ENCODE results near the gene GLUL. TPM values are rescaled to one million over a fixed set of nuclear protein-coding genes. Genes with fewer than 3 reads are reported as not detected.

GLUL gene
- 36.8 and 37.8 TPM in 2 replicates for total RNA-seq

DNA sequence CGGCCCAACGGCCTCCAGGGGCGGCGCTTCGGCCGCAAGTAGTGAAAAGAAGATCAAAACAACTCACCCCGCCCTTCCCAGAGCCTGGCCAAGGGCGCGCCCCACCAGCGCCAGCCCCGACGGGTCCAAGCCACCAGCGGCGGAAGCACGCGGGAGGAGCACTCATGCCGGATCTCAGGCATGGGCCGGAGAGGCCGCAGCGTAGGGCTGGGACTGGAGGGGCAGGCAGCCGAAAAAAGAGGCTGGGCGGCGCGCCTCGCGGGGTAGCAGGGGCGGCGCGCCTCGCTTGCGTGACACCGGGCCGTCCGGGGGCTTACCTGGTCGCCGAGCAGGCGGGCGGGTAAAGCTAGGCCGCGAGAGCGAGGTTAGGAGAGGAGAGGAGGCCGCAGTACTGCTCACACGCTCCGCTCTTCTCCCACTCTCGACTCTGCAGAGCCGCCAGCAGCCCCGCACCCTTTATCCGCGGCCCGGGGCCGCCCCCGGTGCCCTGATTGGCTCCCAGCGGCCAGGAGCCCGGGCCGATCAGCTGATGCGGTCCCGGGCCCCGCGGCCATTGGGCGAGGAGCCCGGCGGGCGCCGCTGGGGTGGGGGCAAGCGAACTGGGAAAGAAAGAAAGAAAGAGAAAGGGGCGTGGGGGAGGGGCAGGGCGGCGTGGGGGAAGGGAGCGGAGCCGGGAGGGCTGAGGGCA is at the start of gene GLUL:
Gene GLUL, minus strand, starts transcription at position 429 of the 688 bp plus-strand sequence. CDS start 3,053 bp downstream, outside the sequence.
- Mint-ChIP-seq H3K4me3 (peak within 1 kb of the TSS; percentile 96), H3K9me3 (no peaks in the 10 kb centered on the region), H3K36me3 (ENCODE audit: low read depth) (peaks cover 23% of the 10 kb centered on the region), H3K4me1 (peaks cover 33% of the 10 kb centered on the region), H3K27me3 (peaks cover 4% of the 10 kb centered on the region), H3K27ac (peak within 1 kb of the TSS; percentile 87)
- intact Hi-C loops (cut with micrococcal nuclease) = loop anchor here (1.0 to 10.0 kb wide), 5 partner anchors 61 to 1887 kb away; partner anchors contain the start of genes ACBD6 and XPR1
- TF ChIP-seq, protein P1, sequence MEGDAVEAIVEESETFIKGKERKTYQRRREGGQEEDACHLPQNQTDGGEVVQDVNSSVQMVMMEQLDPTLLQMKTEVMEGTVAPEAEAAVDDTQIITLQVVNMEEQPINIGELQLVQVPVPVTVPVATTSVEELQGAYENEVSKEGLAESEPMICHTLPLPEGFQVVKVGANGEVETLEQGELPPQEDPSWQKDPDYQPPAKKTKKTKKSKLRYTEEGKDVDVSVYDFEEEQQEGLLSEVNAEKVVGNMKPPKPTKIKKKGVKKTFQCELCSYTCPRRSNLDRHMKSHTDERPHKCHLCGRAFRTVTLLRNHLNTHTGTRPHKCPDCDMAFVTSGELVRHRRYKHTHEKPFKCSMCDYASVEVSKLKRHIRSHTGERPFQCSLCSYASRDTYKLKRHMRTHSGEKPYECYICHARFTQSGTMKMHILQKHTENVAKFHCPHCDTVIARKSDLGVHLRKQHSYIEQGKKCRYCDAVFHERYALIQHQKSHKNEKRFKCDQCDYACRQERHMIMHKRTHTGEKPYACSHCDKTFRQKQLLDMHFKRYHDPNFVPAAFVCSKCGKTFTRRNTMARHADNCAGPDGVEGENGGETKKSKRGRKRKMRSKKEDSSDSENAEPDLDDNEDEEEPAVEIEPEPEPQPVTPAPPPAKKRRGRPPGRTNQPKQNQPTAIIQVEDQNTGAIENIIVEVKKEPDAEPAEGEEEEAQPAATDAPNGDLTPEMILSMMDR (IDR thresholded peaks at IDR 0.05) = no peak
- ATAC-seq (ENCODE audit: low read depth) (peak; percentile 83), DNase-seq (peak; percentile 63)
- ChIA-PET CTCF (interaction anchor here (0.9 to 2.8 kb wide), 2 partner anchors 210 to 248 kb away, joined by 3 to 19 read pairs; no protein-coding TSS in a partner anchor), POLR2A (interaction anchor here (0.5 to 1.4 kb wide), 4 partner anchors 156 to 1304 kb away, joined by 4 to 6 read pairs (median 4); no protein-coding TSS in a partner anchor)

DNA sequence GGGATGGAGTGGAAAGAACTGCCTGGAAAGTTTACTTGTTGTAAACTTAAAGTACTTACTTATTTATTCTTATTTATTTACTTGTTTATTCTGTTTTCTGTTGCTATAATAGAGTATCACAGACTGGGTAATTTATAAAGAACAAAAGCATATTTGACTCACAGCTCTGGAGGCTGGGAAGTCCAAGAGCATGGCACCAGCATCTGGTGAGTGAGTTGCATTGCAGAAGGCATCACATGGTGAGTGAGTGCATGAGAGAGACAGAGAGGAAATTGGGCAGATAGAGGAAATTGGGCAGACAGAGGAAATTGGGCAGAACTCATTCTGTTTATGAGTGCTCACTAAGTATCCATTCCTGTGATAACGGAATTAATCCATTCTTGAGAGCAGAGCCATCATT is 46.7 kb upstream of the GLUL start:
- CTCF ChIA-PET = no interaction called here
- no peaks in the 10 kb centered on the region for H3K36me3 Mint-ChIP-seq (ENCODE audit: low read depth)
- no peaks in the 10 kb centered on the region for H3K27me3 Mint-ChIP-seq
- TF ChIP-seq, protein P1 (IDR thresholded peaks at IDR 0.05) = no peak
- intact Hi-C loops (cut with micrococcal nuclease) = no loop called here
- DNase-seq = no peak
- no peaks in the 10 kb centered on the region for H3K4me1 Mint-ChIP-seq
- H3K9me3 Mint-ChIP-seq = peaks cover 4% of the 10 kb centered on the region
- no peak for ATAC-seq (ENCODE audit: low read depth)
- H3K4me3 Mint-ChIP-seq = no peak overlapping the region
- POLR2A ChIA-PET = no interaction called here
- H3K27ac Mint-ChIP-seq = no peak overlapping the region

DNA sequence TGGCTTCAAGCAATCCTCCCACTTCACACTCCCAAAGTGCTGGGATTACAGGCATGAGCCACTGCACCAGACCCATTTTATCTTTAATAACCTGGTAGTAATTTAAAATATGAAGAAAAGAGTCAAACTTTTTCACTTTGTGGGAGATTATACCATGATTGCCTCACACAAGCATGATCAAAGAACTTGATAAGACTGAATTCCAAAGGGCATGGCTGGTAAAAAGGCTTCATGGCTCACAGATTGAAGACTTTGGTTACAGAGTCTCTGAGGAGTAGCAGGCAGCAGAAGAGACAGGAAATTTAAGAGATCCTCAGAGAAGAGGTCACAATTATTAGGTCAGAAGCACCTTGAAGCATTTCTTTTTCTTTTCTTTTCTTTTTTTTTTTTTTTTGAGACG is 42.0 kb upstream of the GLUL start:
- no peak for ATAC-seq (ENCODE audit: low read depth)
- H3K36me3 Mint-ChIP-seq (ENCODE audit: low read depth) = no peaks in the 10 kb centered on the region
- no peaks in the 10 kb centered on the region for H3K27me3 Mint-ChIP-seq
- intact Hi-C loops (cut with micrococcal nuclease) = no loop called here
- no peak overlapping the region for H3K27ac Mint-ChIP-seq
- CTCF ChIA-PET = no interaction called here
- H3K4me1 Mint-ChIP-seq = peaks cover 2% of the 10 kb centered on the region
- no peak for DNase-seq
- H3K9me3 Mint-ChIP-seq = peaks cover 4% of the 10 kb centered on the region
- POLR2A ChIA-PET = no interaction called here
- no peak overlapping the region for H3K4me3 Mint-ChIP-seq
- TF ChIP-seq, protein P1 (IDR thresholded peaks at IDR 0.05) = no peak

DNA sequence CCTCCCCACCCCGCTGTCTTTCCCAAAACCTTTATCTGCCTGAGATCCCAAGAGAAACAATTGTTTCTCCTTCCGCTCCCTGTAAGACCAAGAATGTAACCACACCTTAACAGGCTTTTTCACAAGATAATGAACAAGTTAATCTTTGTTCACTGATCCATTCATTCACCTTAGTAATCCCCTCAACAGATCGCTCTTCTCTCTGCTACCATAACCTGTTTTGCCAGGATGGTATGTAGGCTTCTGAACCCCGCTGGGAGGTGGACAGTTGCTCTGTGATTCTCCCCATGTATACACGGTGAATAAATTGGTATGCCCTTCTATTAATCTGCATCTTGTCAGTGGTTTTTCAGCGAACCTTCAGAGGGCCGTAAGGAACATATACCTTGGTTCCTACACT is 39.7 kb upstream of the GLUL start:
- ChIA-PET CTCF (no interaction called here), POLR2A (no interaction called here)
- ATAC-seq (ENCODE audit: low read depth) (no peak), DNase-seq (no peak)
- TF ChIP-seq, protein P1 (IDR thresholded peaks at IDR 0.05) = no peak
- no peaks in the 10 kb centered on the region for H3K9me3 Mint-ChIP-seq
- H3K36me3 Mint-ChIP-seq (ENCODE audit: low read depth) = no peaks in the 10 kb centered on the region
- peaks cover 8% of the 10 kb centered on the region for H3K4me1 Mint-ChIP-seq
- H3K27me3 Mint-ChIP-seq = no peaks in the 10 kb centered on the region
- no peak overlapping the region for H3K4me3 Mint-ChIP-seq
- intact Hi-C loops (cut with micrococcal nuclease) = no loop called here
- no peak overlapping the region for H3K27ac Mint-ChIP-seq

DNA sequence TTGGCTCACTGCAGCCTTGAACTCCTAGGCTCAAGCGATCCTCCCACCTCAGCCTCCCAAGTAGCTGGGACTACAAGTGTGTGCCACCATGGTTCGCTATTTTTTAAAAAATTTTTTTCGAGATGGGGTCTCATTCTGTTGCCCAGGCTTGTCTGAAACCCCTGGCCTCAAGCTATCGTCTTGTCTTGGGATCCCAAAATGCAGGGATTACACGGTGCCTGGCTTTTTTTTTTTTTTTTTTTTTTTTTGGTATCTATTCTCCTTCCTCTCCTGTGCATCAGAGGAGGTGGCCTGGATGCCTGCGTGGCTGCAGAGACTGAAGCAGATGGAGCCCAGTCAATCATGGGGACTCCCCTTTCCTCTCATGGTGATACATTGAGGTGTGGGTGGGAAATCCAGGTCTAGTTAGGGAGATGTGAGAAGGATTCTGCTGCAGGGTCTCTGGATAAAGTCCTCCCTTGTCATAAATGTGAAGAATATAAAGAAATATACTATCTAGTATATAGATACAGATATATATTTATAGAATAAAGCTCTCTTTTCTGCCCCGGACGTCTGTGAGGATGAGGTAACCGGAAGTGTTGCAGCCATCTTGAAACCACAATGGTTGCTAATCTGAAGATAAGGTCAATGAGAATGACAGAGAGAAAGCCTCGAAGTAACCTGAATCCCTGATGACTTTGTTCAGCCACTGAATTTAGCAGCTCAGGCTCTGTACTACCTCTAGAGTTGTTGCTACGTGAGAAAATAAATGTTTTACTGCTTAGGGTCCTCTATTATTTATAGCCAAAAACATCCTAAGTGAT is 38.9 kb upstream of the GLUL start:
- ChIA-PET POLR2A (no interaction called here), CTCF (no interaction called here)
- H3K4me1 Mint-ChIP-seq = peaks cover 8% of the 10 kb centered on the region
- H3K27me3 Mint-ChIP-seq = no peaks in the 10 kb centered on the region
- no peaks in the 10 kb centered on the region for H3K9me3 Mint-ChIP-seq
- no peaks in the 10 kb centered on the region for H3K36me3 Mint-ChIP-seq (ENCODE audit: low read depth)
- no peak for DNase-seq
- TF ChIP-seq, protein P1 (IDR thresholded peaks at IDR 0.05) = no peak
- no peak overlapping the region for H3K27ac Mint-ChIP-seq
- peak; percentile 52 for ATAC-seq (ENCODE audit: low read depth)
- H3K4me3 Mint-ChIP-seq = no peak overlapping the region
- intact Hi-C loops (cut with micrococcal nuclease) = no loop called here
